GM03348 (cell line): ENCODE measurements around the gene OR2F1.
"Not testable (repeated sequence)": the region's sequence is repeated elsewhere in the genome, so short reads cannot be mapped to it uniquely, and the experiment has no call there.

Experiments
- DNase-seq: peaks from one replicate; pipeline ENCODE4 v3.0.0; 2012; ENCODE audit warnings: low spot score

OR2F1 gene

DNA sequence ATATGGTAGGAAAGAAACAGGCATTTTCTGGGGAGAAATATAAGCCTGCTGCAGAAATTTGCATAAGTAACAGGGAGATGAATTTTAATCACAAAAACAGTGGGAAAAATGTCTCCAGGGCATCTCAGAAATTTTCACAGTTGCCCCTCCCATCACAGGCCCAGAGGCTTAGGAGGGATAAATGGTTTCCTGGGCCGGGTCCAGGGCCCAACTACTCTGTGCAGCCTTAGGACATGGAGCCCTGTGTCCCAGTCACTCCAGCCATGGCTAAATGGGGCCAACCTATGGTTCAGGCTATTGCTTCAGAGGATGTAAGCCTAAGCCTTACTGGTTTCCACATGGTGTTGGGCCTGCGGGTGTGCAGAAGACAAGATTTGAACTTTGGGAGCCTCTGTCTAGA is 54.7 kb downstream of the OR2F1 start:
- no peak for DNase-seq

DNA sequence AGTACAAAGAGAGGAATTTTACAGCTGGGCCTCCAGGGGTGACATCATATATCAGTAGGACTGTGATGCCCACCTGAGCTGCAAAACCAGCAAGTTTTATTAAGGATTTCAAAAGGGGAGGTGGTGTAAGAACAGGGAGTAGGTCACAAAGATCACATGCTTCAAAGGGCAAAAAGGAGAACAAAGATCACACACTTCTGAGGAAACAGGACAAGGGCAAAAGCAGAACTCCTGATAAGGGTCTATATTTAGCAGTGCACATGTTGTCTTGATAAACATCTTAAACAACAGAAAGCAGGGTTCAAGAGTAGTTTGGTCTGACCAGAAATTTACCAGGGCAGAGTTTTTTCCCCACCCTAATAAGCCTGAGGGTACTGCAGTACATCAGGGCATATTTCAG is 55.4 kb downstream of the OR2F1 start:
- not testable (repeated sequence) for DNase-seq

DNA sequence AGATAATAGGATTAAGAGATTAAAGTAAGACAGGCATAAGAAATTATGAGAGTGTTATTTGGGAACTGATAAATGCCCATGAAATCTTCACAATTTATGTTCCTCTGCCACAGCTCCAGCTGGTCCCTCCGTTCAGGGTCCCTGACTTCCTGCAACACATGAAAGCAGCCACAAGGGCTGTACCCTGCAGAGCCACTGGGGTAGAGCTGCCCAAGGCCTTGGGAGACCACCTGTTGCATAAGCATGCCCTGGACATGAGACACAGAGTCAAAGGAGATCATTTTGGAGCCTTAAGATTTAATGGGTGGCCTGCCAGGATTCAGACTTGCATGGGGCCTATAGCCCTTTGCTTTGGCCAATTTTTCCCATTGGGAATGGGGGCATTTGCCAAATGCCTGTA is 56.2 kb downstream of the OR2F1 start:
- DNase-seq, result not testable (repeated sequence)

- peak; percentile 71 for DNase-seq
Measured at GRCh38 chr7:144011458-144012230, 57.0 kb downstream of the OR2F1 start.
